ENCODE data around the gene PGLYRP4.
A peak's percentile ranks its signal among the peaks of the same experiment; 100 is the strongest.
"Not testable (repeated sequence)": the region's sequence is repeated elsewhere in the genome, so short reads cannot be mapped to it uniquely, and the experiment has no call there.

Gene PGLYRP4

GRCh38 chr1:153356392-153357075 lies 7.9 kb upstream of the PGLYRP4 start:
- no peak for DNase-seq (ENCODE audit: low spot score)

GRCh38 chr1:153355445-153356071 lies 6.9 kb upstream of the PGLYRP4 start:
- peak; percentile 77 for DNase-seq (ENCODE audit: low spot score)

GRCh38 chr1:153354515-153355193 lies 6.0 kb upstream of the PGLYRP4 start:
- DNase-seq (ENCODE audit: low spot score) = no peak

GRCh38 chr1:153353226-153353947 lies 4.7 kb upstream of the PGLYRP4 start:
- DNase-seq (ENCODE audit: low spot score) = peak; percentile 77

- peak; percentile 83 for DNase-seq (ENCODE audit: low spot score)
These were observed 3.9 kb upstream of the PGLYRP4 start for GRCh38 chr1:153352523-153352922.

- DNase-seq (ENCODE audit: low spot score) = peak; percentile 8
These were observed 1.8 kb upstream of the PGLYRP4 start for GRCh38 chr1:153350321-153350957.

GRCh38 chr1:153349363-153350320 lies 1.0 kb upstream of the PGLYRP4 start:
- DNase-seq (ENCODE audit: low spot score) = peak; percentile 32

- DNase-seq (ENCODE audit: low spot score) = peak; percentile 26
These were observed 785 bp downstream of the PGLYRP4 start for GRCh38 chr1:153347856-153348255.

- not testable (repeated sequence) for DNase-seq (ENCODE audit: low spot score)
These were observed 1.6 kb downstream of the PGLYRP4 start for GRCh38 chr1:153347049-153347448.

- peak; percentile 13 for DNase-seq (ENCODE audit: low spot score)
These were observed 2.4 kb downstream of the PGLYRP4 start for GRCh38 chr1:153346077-153346723.

GRCh38 chr1:153345187-153346076 lies 3.2 kb downstream of the PGLYRP4 start:
- DNase-seq (ENCODE audit: low spot score) = peak; percentile 17

GRCh38 chr1:153344718-153345025 lies 4.0 kb downstream of the PGLYRP4 start:
- DNase-seq (ENCODE audit: low spot score) = no peak

GRCh38 chr1:153343811-153344717 lies 4.6 kb downstream of the PGLYRP4 start:
- no peak for DNase-seq (ENCODE audit: low spot score)

- no peak for DNase-seq (ENCODE audit: low spot score)
These were observed 5.5 kb downstream of the PGLYRP4 start for GRCh38 chr1:153343040-153343681.

- no peak for DNase-seq (ENCODE audit: low spot score)
These were observed 6.5 kb downstream of the PGLYRP4 start for GRCh38 chr1:153342178-153342577.

- no peak for DNase-seq (ENCODE audit: low spot score)
These were observed 7.2 kb downstream of the PGLYRP4 start for GRCh38 chr1:153341431-153341934.

- no peak for DNase-seq (ENCODE audit: low spot score)
These were observed 8.3 kb downstream of the PGLYRP4 start for GRCh38 chr1:153340356-153340755.

- no peak for DNase-seq (ENCODE audit: low spot score)
These were observed 8.8 kb downstream of the PGLYRP4 start for GRCh38 chr1:153339802-153340201.
